HG03139 (cell line): ENCODE results near the gene PPARG.
"Not testable (repeated sequence)": the region's sequence is repeated elsewhere in the genome, so short reads cannot be mapped to it uniquely, and the experiment has no call there.

Experiments used
- ATAC-seq: cut with Tn5 transposase; IDR thresholded peaks from one replicate; pipeline ENCODE4 v1.9.1; 2021; ENCODE audit not compliant: unreplicated experiment

The PPARG gene

GRCh38 chr3:12278566-12278965 lies 10.3 kb upstream of the PPARG start:
- no peak for ATAC-seq

GRCh38 chr3:12279591-12280326 lies 9.1 kb upstream of the PPARG start:
- ATAC-seq, result no peak

- ATAC-seq, result no peak
Measured at GRCh38 chr3:12280357-12280806, 8.5 kb upstream of the PPARG start.

GRCh38 chr3:12284591-12284990 lies 4.3 kb upstream of the PPARG start:
- ATAC-seq, result no peak

GRCh38 chr3:12285003-12285555 lies 3.8 kb upstream of the PPARG start:
- no peak for ATAC-seq

- not testable (repeated sequence) for ATAC-seq
Measured at GRCh38 chr3:12285779-12286178, 3.1 kb upstream of the PPARG start.

- no peak for ATAC-seq
Measured at GRCh38 chr3:12286504-12286903, 2.4 kb upstream of the PPARG start.

- no peak for ATAC-seq
Measured at GRCh38 chr3:12286927-12287726, 1.7 kb upstream of the PPARG start.

- ATAC-seq, result no peak
Measured at GRCh38 chr3:12287727-12288181, 1.1 kb upstream of the PPARG start.

GRCh38 chr3:12289524-12289923 lies 654 bp downstream of the PPARG start:
- no peak for ATAC-seq

GRCh38 chr3:12292770-12293169 lies 3.9 kb downstream of the PPARG start:
- no peak for ATAC-seq

- no peak for ATAC-seq
Measured at GRCh38 chr3:12294885-12295580, 6.2 kb downstream of the PPARG start.

GRCh38 chr3:12296511-12296910 lies 7.6 kb downstream of the PPARG start:
- no peak for ATAC-seq

- no peak for ATAC-seq
Measured at GRCh38 chr3:12299026-12299425, 10.2 kb downstream of the PPARG start.

GRCh38 chr3:12300137-12300536 lies 11.3 kb downstream of the PPARG start:
- ATAC-seq, result no peak

GRCh38 chr3:12301031-12301430 lies 12.2 kb downstream of the PPARG start:
- ATAC-seq, result no peak

- no peak for ATAC-seq
Measured at GRCh38 chr3:12301513-12301912, 12.6 kb downstream of the PPARG start.

- no peak for ATAC-seq
Measured at GRCh38 chr3:12302564-12302963, 13.7 kb downstream of the PPARG start.

- ATAC-seq, result no peak
Measured at GRCh38 chr3:12303534-12303933, 14.7 kb downstream of the PPARG start.

- no peak for ATAC-seq
Measured at GRCh38 chr3:12303993-12304392, 15.1 kb downstream of the PPARG start.

- ATAC-seq, result no peak
Measured at GRCh38 chr3:12307136-12307535, 18.3 kb downstream of the PPARG start.
